Measurements from ENCODE around the gene TMEM143.

Gene TMEM143

DNA sequence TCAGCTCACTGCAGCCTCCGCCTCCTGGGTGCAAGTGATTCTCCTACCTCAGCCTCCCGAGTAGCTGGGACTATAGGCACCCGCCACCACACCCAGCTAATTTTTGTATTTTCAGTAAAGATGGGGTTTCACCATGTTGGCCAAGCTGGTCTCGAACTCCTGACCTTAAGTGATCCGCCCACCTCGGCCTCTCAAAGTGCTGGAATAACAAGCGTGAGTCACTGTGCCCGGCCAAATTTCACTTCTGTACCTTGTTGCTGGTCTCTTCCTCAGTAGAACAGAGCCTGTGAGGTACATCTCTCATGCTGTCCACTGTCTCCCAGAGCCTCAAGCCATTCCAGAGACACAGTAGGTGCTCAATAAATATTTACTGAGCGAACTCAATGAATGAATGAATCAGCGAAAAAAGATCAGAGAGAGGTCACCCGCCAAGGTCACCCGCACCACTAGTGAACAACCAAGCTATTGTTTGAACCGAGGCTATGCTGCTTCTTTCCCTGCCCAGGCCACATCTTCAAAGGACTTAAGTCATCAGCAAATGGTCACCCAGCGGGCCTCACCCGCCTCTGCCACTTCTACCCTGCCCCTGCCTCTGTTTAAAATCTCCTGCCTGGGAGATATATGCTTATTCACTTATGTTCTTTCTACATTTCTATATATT, 9.3 kb downstream of the TMEM143 start:
- DNase-seq, result no peak

GRCh38 chr19:48353677-48354076, 10.1 kb downstream of the TMEM143 start:
- DNase-seq, result no peak

DNA sequence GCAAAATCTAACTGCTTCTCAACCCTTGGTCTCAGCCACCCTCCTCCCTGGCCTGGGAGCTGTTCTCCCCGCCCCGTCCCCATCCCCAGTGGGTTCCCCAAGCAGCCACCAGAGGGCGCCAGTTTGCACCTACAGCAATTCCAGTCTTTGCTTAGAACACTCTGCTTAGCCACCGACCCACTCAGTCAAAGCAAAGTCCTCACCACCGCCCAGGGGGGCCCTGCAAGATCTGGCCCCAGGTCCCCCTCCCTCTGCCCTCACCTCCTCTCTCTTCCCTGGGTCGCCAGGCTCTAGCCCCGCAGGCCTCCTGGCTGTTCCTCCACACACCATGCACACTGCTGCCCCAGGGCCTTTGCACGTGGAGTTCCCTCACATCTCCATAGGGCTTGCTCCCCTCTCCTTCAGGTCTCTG, 12.4 kb downstream of the TMEM143 start:
- peak; percentile 28 for DNase-seq

DNA sequence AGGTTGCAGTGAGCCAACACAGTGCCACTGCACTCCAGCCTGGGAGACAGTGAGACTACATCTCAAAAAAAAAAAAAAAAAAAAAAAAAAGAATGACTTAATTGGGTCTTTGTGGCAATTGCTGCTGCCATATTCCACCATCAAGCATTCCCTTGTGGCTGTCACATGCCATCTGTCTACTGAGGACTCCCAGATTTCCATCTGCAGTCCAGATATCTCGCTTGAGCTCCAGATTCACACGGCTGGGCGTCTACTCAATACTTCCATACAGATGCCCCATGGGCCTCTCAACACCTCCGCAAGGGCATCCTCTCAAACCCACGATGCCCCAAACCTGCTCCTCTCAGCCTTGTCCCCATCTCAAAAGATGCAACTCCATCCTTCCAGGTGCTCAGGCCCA, 12.9 kb downstream of the TMEM143 start:
- no peak for DNase-seq

DNA sequence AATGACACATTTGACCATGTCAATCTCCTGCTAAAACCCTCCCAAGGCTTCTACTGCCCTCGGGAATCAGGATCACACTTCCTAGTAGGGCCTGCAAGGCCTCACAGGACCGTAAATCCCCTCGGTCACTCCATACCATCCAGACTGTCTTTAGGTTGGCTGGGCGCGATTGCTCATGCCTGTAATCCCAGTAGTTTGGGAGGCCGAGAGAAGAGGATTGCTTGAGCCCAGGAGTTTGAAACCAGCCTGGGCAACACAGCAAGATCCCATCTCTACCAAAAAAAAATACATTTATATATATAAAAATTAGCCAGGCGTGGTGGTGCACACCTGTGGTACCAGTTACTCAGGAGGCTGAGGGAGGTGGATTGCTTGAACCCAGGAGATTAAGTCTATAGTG, 15.0 kb downstream of the TMEM143 start:
- no peak for DNase-seq

DNA sequence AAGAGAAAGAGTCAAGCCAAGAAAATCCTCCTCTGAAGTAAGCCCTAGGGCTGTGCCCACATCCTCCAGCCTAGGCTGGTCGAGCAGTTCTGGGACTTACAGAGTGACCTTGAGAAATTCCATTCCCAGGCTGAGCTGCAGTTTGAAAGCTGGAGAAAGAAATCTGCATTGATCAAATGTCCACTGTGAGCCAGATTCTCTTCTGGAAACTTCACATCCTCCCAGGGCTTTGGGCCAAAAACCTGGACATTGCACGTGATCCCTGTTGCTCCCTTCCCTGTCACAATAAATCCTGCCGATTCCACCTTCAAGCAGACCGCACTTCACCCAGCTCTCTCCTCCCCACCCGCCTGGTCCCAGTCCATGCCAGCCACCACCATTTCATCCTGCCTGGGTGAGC, 15.7 kb downstream of the TMEM143 start:
- no peak for DNase-seq

DNA sequence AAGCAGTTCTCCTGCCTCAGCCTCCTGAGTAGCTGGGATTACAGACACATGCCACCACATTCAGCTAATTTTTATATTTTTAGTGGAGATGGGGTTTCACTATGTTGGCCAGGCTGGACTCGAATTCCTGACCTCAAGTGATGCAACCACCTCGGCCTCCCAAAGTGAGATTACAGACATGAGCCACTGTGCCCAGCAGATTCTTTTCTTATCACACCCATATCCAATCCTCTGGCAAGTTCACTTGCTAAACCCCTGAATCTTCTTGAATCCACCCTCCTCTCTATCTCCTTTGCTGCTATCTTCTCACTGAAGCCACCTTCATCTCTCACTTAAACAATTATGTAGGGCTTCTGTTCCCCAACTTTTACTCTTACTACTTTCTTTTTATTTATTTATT, 17.5 kb downstream of the TMEM143 start:
- DNase-seq, result no peak

DNA sequence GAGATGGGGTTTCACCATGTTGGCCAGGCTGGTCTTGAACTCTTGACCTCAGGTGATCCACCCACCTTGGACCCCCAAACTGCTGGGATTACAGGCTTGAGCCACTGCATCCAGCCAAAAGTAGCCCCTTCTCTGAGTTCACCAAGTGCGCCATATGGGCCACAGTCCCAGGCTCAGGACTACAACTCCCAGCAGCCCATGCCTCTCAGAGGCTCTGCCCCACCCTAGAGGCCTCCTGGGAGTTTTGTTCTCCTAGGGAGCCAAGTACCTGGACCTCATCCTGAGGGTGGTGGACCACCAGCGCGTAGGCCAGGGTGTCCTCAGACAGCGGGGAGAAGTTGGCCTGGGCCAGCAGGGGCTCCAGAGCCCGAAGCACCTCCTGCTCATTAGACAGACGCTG, 18.8 kb downstream of the TMEM143 start:
- no peak for DNase-seq

DNA sequence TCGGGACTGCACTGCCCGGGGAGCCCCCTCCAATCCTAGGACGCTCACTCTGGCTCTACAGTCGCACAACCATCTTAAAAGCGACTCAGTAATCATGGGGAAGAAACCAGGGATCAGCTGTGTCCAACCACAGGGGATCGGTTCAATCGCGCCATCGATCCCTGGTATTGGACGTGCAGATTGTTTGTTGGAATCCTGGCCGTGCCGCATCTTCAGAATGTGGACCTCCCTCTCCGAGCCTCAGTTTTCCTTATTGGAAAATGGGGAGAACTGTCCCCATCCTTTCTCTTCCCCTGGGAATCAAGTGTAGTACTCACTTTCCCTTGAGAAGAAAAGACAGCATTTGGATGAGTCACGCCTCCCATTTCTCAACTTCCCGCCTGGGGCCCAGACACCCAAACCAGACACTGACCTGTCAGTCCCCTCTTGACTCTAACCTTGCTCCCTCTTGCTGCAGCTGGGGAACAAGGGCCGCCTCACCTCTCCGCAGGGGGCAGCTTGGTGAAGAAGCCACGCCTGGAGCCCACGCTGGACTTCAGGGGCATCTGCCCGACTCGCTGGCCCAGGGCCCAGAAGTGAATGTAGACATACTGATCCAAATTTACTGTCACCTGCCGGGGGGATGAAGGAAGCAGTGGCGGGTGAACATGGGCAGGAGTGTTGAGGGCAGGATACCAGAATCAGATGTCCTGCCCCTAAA, 20.7 kb downstream of the TMEM143 start:
- DNase-seq, result no peak

- no peak for DNase-seq
Measured at GRCh38 chr19:48342414-48342738, 21.4 kb downstream of the TMEM143 start.

GRCh38 chr19:48341515-48342413, 22.0 kb downstream of the TMEM143 start:
- no peak for DNase-seq

GRCh38 chr19:48340995-48341394, 22.7 kb downstream of the TMEM143 start:
- DNase-seq, result no peak

DNA sequence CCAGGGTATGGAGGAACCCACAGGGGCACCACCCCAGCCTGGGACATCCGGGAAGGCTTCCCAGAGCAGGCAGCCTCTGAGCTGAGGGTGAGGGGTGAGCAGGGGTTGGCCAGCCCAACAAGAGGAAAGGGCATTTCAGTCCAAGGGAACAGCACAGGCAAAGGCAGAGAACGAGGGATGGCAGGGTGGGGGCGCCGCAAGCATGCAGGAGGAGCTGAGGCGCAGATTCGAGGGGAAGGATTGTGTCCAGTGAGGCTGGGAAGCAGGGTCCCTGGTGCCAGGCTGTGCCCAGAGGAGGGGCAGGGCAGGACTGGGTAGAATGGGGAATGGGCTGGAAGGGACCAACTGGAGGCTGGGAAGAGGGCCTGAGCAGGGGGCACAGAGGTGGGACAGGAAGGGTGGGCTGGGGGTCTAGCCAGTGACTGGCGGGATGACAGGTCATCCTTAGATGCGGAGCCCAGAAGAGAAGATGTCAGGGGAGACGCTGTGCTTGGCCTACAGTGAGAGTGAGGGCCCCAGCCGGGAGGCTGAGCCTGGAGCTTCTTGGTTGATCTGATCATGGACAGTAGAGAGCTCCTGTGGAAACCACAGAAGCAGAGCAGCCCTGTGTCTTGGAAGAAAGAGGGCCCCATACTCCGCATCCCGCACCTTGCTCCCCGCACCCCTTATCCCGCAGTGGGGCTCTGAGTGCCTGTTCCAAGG, 24.8 kb downstream of the TMEM143 start:
- DNase-seq, result no peak

DNA sequence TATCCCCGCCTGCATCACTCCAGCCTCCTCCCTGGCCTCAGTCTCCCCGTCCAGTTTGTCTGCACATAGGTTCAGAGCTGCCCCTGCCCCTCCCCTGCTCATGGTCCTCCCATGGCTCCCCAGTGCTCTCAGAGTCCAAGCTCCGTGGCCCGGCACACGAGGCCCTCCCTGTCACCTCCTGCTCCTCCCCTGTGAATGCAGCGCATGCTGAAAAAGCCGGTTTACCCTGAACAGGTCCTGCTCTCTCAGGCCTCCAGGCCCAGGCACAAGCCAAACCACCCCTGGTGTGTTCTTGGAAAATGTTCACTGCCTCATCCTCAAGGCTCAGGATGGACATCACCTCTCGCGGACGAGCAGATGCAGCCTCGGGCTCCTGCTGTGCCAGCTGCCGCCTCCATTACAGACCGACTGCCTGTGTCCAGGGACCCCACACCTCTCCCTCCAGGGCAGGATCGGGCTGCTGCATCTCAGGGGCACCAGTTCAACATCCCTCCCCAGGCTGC, 25.4 kb downstream of the TMEM143 start:
- no peak for DNase-seq

- peak; percentile 88 for DNase-seq
Measured at GRCh38 chr19:48333467-48334384, 30.0 kb downstream of the TMEM143 start.

DNA sequence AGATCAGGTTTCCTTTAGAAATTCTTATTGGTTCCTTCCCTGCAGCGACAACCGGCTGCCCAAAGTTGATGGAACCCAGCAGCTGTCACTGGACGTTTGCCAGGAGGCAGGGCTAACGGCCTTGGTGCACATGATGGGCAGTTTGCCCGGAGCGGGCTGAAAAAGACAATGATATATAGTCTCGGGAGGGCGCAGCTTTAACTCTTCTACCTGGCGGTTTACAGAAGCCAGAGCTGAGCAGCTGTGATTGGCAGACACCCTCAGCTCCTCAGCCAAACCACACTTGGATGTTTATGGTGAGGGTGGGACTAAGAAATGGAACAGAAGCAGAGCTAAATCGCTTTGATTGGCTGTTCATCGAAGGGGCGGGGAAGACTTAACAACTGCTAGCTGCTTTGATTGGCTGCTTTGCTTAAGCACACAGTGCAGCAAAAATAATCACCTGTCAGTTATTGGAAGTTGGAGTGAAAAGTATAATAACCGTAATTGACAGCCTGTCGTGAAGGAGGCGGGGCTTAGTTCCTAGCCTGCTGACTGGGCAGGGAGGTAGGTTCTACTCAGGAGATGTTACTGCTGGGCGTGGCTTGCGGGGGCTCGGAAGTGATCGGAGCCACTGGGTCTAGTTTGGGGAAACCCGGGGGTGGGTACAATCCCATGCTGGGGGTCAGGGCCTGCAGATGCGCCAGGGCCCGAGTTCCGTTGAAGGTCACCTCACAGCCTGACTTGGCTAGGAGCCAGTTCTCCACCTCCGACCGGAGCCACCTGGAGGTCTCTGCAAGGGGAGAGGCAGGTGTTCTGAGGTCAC, 30.9 kb downstream of the TMEM143 start:
- DNase-seq, result peak; percentile 98

DNA sequence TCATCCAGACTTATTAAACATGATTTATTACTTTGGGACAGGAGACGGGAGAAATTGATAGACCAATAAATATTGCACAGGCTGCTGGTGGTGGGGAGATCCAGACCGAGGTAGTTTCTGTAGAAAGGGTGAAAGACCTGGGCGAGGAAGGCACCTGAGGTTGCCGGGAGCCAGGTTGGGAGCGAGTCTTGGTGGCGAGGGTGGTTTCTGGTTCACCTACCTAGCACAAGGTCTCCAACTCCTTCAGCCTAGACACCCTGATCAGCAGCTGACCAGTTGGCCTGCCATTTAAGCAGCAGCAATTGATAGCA, 31.4 kb downstream of the TMEM143 start:
- DNase-seq, result no peak

DNA sequence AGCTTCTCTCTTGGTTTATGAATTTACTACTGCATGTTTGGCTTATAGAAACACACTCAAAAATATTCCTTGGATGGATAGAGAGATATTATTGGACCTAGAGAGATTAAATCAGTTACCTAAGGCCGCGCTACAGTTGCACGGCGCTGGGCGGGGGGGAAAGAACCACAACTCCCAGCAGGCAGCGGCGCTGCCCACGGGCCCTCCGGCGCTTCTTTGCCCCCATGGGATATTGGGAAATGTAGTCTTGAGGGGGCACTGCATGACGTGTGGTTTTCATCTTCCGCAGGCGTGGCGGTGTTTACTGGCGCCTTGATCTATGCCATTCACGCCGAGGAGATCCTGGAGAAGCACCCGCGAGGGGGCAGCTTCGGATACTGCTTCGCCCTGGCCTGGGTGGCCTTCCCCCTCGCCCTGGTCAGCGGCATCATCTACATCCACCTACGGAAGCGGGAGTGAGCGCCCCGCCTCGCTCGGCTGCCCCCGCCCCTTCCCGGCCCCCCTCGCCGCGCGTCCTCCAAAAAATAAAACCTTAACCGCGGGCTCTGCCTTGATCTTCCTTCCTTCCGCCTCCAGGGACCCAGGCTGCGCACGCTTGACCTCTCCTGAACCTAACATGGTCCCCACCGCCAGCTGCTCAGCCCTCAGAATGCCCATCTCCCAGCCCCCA, 33.6 kb downstream of the TMEM143 start:
- peak; percentile 96 for DNase-seq

DNA sequence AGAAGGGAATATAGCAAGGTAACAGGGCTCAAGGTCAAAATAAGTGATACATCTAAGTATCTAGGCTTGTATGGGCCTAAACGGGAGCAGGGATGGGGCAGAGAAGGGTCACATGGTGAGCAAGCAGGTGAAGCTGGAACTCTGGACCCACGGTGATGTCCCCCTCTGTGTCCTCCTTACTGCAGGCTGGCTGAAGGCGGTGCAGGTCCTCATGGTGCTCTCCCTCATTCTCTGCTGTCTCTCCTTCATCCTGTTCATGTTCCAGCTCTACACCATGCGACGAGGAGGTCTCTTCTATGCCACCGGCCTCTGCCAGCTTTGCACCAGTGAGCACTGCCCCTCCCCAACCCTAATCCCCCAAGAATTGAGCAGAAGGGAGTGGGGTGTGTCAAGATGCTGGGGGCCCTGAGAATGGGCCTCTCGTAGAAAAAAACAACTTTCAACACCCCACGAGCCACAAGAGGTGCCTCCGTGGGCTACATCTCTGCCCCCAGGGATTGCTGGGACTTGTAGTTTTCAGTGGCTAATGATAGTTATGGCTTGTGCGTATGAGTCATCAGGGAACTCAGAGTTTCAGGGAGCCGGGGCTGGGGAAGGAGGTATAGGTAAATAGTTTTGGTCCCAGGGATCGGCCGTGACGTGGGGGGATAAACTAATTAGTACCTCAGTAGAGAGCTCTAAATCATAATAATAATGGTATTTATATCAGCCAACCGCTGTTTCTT, 34.4 kb downstream of the TMEM143 start:
- DNase-seq, result no peak

Measured in NCI-H510A treated with DMSO at 0.1 percent for 48 hours (cell line).